Smooth muscle cell (in vitro differentiated cells): Measurements from ENCODE around the gene SLCO3A1. TPM values are rescaled to one million over a fixed set of nuclear protein-coding genes. Genes with fewer than 3 reads are reported as not detected.

Experiments used
- DNase-seq: peaks from one replicate; lab custom pipeline; 2025; ENCODE audit not compliant: unreplicated experiment; lab: John Stamatoyannopoulos, UW
- H2AFZ ChIP-seq: fragments of 200-600 bp; sonication (generic); 2 replicates; pipeline ENCODE4 v1.6.0; 2016; ENCODE audit warnings: antibody characterized with exemption, low read depth, mild to moderate bottlenecking
- H3F3A ChIP-seq: fragments of 200-600 bp; sonication (generic); 2 replicates; pipeline ENCODE4 v1.6.0; 2017; ENCODE audit warnings: antibody characterized with exemption, low read depth
- H3K27ac ChIP-seq: fragments of 200-600 bp; sonication (generic); 2 replicates; pipeline ENCODE4 v1.5.1; 2016; ENCODE audit warnings: low read depth, mild to moderate bottlenecking
- H3K27me3 ChIP-seq: fragments of 200-600 bp; sonication (generic); 2 replicates; pipeline ENCODE4 v1.6.1; 2016; ENCODE audit warnings: low read depth, mild to moderate bottlenecking
- H3K36me3 ChIP-seq: fragments of 200-600 bp; sonication (generic); 2 replicates; pipeline ENCODE4 v1.5.1; 2016; ENCODE audit warnings: low read depth
- H3K4me1 ChIP-seq: fragments of 200-600 bp; sonication (generic); 2 replicates; pipeline ENCODE4 v1.5.1; 2016; ENCODE audit warnings: low read depth
- H3K4me2 ChIP-seq: fragments of 200-600 bp; sonication (generic); 2 replicates; pipeline ENCODE4 v1.6.0; 2016; ENCODE audit warnings: mild to moderate bottlenecking
- H3K4me3 ChIP-seq: fragments of 200-600 bp; sonication (generic); 2 replicates; pipeline ENCODE4 v1.5.1; 2016; ENCODE audit warnings: mild to moderate bottlenecking
- H3K79me2 ChIP-seq: fragments of 200-600 bp; sonication (generic); 2 replicates; pipeline ENCODE4 v1.6.0; 2016; ENCODE audit warnings: low read depth, mild to moderate bottlenecking
- H3K9ac ChIP-seq: fragments of 200-600 bp; sonication (generic); 2 replicates; pipeline ENCODE4 v1.6.0; 2016; ENCODE audit warnings: low read depth
- H3K9me3 ChIP-seq: fragments of 200-600 bp; sonication (generic); replicated peaks from 2 replicates; pipeline ENCODE4 v1.5.1; 2016; ENCODE audit warnings: low read depth
- H4K20me1 ChIP-seq: fragments of 200-600 bp; sonication (generic); 2 replicates; pipeline ENCODE4 v1.6.0; 2016; ENCODE audit warnings: low read depth
- WGBS: methylation state at CpG from one replicate; pipeline ENCODE4 v1.1.7; 2016; ENCODE audit warnings: low lambda C conversion rate; 5-methylcytosine and 5-hydroxymethylcytosine counted together
- polyA plus RNA-seq: library from polyadenylated mRNA; unstranded; fragments of >200 nt; fragmentation: Nextera tagmentation; extraction: Ambion mirVana; gene quantifications from 2 replicates; pipeline ENCODE4 v1.2.1, GENCODE V29; 2016
- total RNA-seq: library from RNA; depleted of rRNA; stranded (reverse); fragments of >200 nt; gene quantifications from 2 replicates; pipeline ENCODE4 v1.2.3, GENCODE V29; 2014
- TF ChIP-seq, protein P1 (sequence below): fragments of 200-600 bp; sonication (generic); IDR thresholded peaks from 2 replicates; pipeline ENCODE4 v1.5.1; 2017; ENCODE audit warnings: borderline replicate concordance, mild to moderate bottlenecking, antibody characterized with exemption; ENCODE audit not compliant: insufficient read depth, poor library complexity, severe bottlenecking

SLCO3A1 gene
- total RNA-seq, result 1.0 and 12.6 TPM in 2 replicates
- polyA plus RNA-seq, result 1.3 and 4.7 TPM in 2 replicates

DNA sequence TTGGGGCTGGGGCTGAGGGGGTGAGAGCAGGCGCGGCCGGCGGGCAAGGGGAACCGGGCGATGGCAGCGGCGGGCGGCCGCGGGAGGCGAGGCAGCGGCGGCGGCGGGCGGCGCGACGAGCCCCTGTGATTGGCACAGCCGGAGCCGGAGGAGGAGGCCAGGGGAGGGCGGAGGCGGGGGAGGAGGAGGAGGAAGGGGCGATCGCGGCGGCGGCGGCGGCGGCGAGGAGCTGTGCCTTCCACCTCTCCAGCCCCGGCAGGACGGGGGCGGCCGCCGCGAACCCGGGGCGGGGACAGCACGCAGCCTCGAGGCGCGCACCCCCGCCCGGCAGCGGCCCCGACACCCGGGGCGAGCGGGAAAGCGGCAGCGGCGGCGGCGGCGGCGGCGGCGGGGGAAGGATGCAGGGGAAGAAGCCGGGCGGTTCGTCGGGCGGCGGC lies at the start of gene SLCO3A1:
Gene SLCO3A1, plus strand, starts transcription at position 198 of the 437 bp plus-strand sequence.
- Histone ChIP-seq H2AFZ (peak within 1 kb of the TSS; percentile 93), H3K36me3 (no peaks in the 10 kb centered on the region), H3K4me3 (peak within 1 kb of the TSS; percentile 77), H3F3A (peaks cover 5% of the 10 kb centered on the region), H3K4me1 (no peaks in the 10 kb centered on the region), H4K20me1 (no peaks in the 10 kb centered on the region), H3K9me3 (no peaks in the 10 kb centered on the region), H3K27me3 (peaks cover 31% of the 10 kb centered on the region), H3K27ac (no peak within 1 kb of the TSS), H3K9ac (no peak within 1 kb of the TSS), H3K4me2 (peak within 1 kb of the TSS; percentile 95), H3K79me2 (no peaks in the 10 kb centered on the region)
- no peak for DNase-seq
- TF ChIP-seq, protein P1, sequence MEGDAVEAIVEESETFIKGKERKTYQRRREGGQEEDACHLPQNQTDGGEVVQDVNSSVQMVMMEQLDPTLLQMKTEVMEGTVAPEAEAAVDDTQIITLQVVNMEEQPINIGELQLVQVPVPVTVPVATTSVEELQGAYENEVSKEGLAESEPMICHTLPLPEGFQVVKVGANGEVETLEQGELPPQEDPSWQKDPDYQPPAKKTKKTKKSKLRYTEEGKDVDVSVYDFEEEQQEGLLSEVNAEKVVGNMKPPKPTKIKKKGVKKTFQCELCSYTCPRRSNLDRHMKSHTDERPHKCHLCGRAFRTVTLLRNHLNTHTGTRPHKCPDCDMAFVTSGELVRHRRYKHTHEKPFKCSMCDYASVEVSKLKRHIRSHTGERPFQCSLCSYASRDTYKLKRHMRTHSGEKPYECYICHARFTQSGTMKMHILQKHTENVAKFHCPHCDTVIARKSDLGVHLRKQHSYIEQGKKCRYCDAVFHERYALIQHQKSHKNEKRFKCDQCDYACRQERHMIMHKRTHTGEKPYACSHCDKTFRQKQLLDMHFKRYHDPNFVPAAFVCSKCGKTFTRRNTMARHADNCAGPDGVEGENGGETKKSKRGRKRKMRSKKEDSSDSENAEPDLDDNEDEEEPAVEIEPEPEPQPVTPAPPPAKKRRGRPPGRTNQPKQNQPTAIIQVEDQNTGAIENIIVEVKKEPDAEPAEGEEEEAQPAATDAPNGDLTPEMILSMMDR, result no peak
- WGBS, result 1% methylated on average over 29 of the region's 67 CpGs

DNA sequence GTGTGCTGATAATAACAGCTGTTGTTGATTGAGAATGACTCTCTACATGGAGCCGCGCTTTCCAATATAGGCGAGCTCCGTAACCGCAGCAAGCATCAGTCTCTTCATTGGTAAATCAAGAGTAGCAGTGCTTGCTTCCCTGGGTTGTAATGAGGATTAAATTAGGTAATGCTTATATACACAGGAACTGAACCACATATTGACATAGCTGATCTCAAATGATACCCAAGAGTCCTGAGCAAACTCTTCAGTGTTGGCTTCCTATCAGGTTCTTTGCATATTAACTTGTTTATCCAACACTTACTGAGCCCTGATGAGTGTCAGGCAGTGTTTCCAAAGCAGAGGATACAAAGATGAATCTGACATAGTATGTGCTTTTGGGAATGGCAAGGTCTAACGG lies 46.4 kb upstream of the SLCO3A1 start:
- DNase-seq, result no peak
- Histone ChIP-seq H3K4me2 (no peak overlapping the region), H3K4me1 (no peaks in the 10 kb centered on the region), H3K36me3 (no peaks in the 10 kb centered on the region), H3K79me2 (no peaks in the 10 kb centered on the region), H3K27me3 (no peaks in the 10 kb centered on the region), H4K20me1 (no peaks in the 10 kb centered on the region), H3K4me3 (no peak overlapping the region), H3K9me3 (no peaks in the 10 kb centered on the region), H2AFZ (no peak overlapping the region), H3K9ac (no peak overlapping the region), H3F3A (no peaks in the 10 kb centered on the region), H3K27ac (no peak overlapping the region)
- 97% methylated on average over 6 of the region's 6 CpGs for WGBS
- TF ChIP-seq, protein P1, result no peak

DNA sequence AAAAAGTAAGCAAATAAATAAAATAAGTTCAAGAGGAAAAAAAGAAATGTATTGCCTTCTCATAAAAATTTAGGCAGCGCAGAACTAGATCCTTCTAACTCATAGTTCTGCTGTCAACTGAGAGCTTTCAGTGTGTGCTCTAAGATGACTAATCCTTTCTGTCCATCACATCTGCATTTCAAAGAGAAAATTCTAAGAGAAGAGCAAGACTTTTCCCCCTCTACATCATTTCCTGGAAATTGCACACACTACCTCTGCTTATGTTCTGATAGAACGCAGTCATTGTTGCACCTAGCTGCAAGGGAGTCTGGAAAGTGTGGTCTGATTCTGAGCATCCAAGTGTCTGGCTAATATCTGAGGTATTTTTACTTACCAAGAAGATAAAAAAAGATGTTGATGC lies 39.6 kb upstream of the SLCO3A1 start:
- Histone ChIP-seq H3K4me1 (no peaks in the 10 kb centered on the region), H3K79me2 (no peaks in the 10 kb centered on the region), H3K9ac (no peak overlapping the region), H3K9me3 (no peaks in the 10 kb centered on the region), H3K4me2 (no peak overlapping the region), H2AFZ (no peak overlapping the region), H3F3A (no peaks in the 10 kb centered on the region), H4K20me1 (no peaks in the 10 kb centered on the region), H3K4me3 (no peak overlapping the region), H3K27ac (no peak overlapping the region), H3K27me3 (no peaks in the 10 kb centered on the region), H3K36me3 (no peaks in the 10 kb centered on the region)
- TF ChIP-seq, protein P1, result no peak
- 94% methylated on average over 2 of the region's 2 CpGs for WGBS
- DNase-seq, result no peak

DNA sequence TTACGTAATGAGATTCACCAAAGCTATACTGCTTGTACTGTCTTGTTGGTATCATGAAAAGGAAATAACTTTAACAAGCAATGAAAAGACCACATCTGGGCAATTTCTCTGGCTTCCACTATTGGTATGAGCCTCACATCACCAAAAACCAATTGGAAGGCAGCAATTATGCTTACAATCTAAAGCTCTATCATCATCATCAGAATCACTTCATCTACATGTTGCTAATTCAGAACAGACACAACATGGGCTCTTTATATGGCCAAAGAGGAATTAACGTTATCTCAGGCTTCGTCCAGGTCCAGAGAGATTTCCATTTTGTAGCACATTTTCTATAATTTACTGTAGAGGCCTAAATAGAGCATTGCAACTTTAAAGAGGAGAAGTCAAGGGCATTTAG lies 36.6 kb upstream of the SLCO3A1 start:
- Histone ChIP-seq H3K27me3 (no peaks in the 10 kb centered on the region), H3K4me3 (no peak overlapping the region), H3K9ac (no peak overlapping the region), H3K27ac (no peak overlapping the region), H3K4me1 (no peaks in the 10 kb centered on the region), H3K9me3 (no peaks in the 10 kb centered on the region), H4K20me1 (no peaks in the 10 kb centered on the region), H2AFZ (no peak overlapping the region), H3K79me2 (no peaks in the 10 kb centered on the region), H3F3A (no peaks in the 10 kb centered on the region), H3K4me2 (no peak overlapping the region), H3K36me3 (no peaks in the 10 kb centered on the region)
- TF ChIP-seq, protein P1, result no peak
- no peak for DNase-seq
- WGBS, result 75% methylated on average over 3 of the region's 3 CpGs
